ENCODE measurements around the gene KBTBD12.

DNA sequence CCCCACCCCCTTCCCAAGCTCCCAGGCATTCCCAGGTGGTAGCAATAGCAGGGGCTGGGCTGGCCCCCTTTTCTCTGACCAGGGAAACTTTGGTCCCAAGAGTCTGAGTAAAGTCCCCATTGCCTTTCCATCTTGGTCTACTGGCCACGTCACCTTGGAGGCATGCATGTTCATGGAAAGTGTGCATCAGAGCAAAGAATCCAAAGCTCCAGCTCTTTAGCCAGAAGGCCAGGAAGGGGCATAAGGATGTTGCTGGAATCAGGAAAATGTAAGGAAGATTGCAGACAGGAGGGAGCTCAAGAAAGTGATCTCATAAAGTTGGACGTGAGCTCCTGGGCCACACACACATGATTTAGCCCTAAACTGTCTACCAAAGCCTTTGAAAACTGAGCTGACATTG is 63.6 kb downstream of the KBTBD12 start:
- TF ChIP-seq, protein P1, sequence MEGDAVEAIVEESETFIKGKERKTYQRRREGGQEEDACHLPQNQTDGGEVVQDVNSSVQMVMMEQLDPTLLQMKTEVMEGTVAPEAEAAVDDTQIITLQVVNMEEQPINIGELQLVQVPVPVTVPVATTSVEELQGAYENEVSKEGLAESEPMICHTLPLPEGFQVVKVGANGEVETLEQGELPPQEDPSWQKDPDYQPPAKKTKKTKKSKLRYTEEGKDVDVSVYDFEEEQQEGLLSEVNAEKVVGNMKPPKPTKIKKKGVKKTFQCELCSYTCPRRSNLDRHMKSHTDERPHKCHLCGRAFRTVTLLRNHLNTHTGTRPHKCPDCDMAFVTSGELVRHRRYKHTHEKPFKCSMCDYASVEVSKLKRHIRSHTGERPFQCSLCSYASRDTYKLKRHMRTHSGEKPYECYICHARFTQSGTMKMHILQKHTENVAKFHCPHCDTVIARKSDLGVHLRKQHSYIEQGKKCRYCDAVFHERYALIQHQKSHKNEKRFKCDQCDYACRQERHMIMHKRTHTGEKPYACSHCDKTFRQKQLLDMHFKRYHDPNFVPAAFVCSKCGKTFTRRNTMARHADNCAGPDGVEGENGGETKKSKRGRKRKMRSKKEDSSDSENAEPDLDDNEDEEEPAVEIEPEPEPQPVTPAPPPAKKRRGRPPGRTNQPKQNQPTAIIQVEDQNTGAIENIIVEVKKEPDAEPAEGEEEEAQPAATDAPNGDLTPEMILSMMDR (IDR thresholded peaks at IDR 0.05; ENCODE audit: low read depth, low read length): no peak
- TF ChIP-seq POLR2A (IDR thresholded peaks at IDR 0.05; ENCODE audit: extremely low read depth, insufficient read length) (no peak), MAX (IDR thresholded peaks at IDR 0.05; ENCODE audit: low read depth, low read length) (no peak)

Measured in NB4 (cell line).